Thyroid gland (tissue), 4 donors: ENCODE data around the gene TEX48. TPM values are rescaled to one million over a fixed set of nuclear protein-coding genes. Genes with fewer than 3 reads are reported as not detected.

Experiments used
- DNase-seq, 2 donors: peaks; one replicate each; pipeline ENCODE4 v3.0.0-alpha.2; 2019
- H3K27ac ChIP-seq, 3 donors: fragments of 200-600 bp; sonication (generic); 1 replicate in 2 of 3; 2 replicates in 1 of 3; pipeline ENCODE4 v1.5.1; 2016 to 2019; ENCODE audit warnings: mild to moderate bottlenecking in 1 of 3, moderate library complexity in 1 of 3
- H3K27me3 ChIP-seq: fragments of 200-600 bp; sonication (generic); one replicate; pipeline ENCODE4 v1.5.1; 2019
- H3K36me3 ChIP-seq, 2 donors: fragments of 200-600 bp; sonication (generic); one replicate each; pipeline ENCODE4 v1.5.1; 2016 to 2019
- H3K4me1 ChIP-seq, 2 donors: fragments of 200-600 bp; sonication (generic); one replicate each; pipeline ENCODE4 v1.5.1; 2017 to 2019
- H3K4me3 ChIP-seq, 3 donors: fragments of 200-600 bp; sonication (generic); replicated peaks in 1 of 3; 1 replicate in 2 of 3; 2 replicates in 1 of 3; pipeline ENCODE4 v1.5.1; 2016; ENCODE audit warnings: mild to moderate bottlenecking in 1 of 3
- H3K9me3 ChIP-seq: fragments of 200-600 bp; sonication (generic); one replicate; pipeline ENCODE4 v1.5.1; 2017
- POLR2A ChIP-seq, 2 donors: fragments of 450-650 bp; IDR thresholded peaks; one replicate each; pipeline ENCODE4 v1.6.1; 2017; ENCODE audit warnings: antibody characterized with exemption in 2 of 2, mild to moderate bottlenecking in 2 of 2, moderate library complexity in 1 of 2
- WGBS, 2 donors: methylation state at CpG; one replicate each; pipeline ENCODE4 v1.1.5; 2017; 5-methylcytosine and 5-hydroxymethylcytosine counted together
- intact Hi-C: fragments of 100-400 bp; cut with DNase I; formaldehyde crosslinking; loops from one replicate; pipeline ENCODE4 v1.15.1; 2023
- total RNA-seq, 4 donors: library from RNA; depleted of rRNA; stranded (reverse); fragments of >200 nt; gene quantifications; one replicate each; pipeline ENCODE4 v1.2.3, GENCODE V29; 2016
- TF ChIP-seq, protein P1 (sequence below), 6 experiments: fragments of 200-600 bp in 3 of 6; fragments of 450-650 bp in 3 of 6; sonication (generic) in 3 of 6; IDR thresholded peaks; one replicate each; pipeline ENCODE4 v1.5.1; 2016 to 2019; ENCODE audit warnings: antibody characterized with exemption in 6 of 6, mild to moderate bottlenecking in 2 of 6, inconsistent platforms in 1 of 6, moderate library complexity in 1 of 6

The TEX48 gene, protein sequence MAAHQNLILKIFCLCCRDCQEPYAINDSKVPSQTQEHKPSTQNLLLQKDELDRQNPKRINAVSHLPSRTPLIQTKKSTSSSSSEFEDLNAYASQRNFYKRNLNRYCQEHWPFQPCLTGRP
- total RNA-seq = not detected

DNA sequence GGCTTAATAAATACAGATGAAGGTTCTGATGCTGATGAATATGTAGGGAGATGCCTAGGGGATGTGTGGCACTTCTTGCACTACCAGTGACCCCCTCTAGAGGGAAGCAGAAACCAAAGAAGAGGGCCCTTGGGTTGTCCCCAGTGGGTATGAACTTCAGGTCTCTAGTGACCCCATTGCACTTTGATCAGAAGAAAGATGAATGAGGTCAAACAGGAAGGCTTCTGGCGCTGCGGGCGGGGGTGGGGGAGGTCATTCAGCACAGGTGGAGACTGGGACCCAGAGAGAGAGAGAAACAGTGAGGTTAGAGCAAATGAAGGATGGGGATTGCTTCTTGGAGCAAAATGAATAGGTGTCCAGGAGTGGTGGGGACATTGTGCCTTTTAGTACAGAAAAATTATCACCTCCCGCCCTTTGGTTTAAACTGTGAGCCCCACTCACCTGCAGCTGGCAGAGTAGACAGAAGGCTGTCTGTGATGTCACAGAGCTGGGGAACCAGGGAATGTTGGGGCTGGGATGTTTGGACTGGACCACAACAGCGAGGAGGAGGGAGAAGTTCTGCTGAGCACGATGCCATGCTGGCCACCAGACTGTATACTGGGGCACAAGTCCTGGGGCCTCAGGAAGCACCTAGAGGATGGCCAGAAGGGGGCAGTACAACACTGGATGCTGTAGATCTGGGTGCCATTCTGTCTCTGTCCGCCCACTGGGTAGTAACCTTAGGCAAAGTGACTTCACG, at the start of gene TEX48:
Gene TEX48 (minus strand): TSS at position 599 of the 739 bp plus-strand sequence. CDS start 10,469 bp downstream, outside the sequence.
- no peak within 1 kb of the TSS for H3K4me3 ChIP-seq
- no peak within 1 kb of the TSS for H3K27ac ChIP-seq
- WGBS, 2 donors = 64 to 79% methylated on average over 8 of the region's 8 CpGs
- intact Hi-C loops = loop anchor here (5.0 kb wide), 2 partner anchors 61 to 331 kb away; no protein-coding TSS in a partner anchor
- H3K4me1 ChIP-seq = peaks cover 11 to 14% of the 10 kb centered on the region in 2 donors
- H3K9me3 ChIP-seq = no peaks in the 10 kb centered on the region
- TF ChIP-seq POLR2A (IDR thresholded peaks at IDR 0.05) = no peak
- TF ChIP-seq, protein P1, sequence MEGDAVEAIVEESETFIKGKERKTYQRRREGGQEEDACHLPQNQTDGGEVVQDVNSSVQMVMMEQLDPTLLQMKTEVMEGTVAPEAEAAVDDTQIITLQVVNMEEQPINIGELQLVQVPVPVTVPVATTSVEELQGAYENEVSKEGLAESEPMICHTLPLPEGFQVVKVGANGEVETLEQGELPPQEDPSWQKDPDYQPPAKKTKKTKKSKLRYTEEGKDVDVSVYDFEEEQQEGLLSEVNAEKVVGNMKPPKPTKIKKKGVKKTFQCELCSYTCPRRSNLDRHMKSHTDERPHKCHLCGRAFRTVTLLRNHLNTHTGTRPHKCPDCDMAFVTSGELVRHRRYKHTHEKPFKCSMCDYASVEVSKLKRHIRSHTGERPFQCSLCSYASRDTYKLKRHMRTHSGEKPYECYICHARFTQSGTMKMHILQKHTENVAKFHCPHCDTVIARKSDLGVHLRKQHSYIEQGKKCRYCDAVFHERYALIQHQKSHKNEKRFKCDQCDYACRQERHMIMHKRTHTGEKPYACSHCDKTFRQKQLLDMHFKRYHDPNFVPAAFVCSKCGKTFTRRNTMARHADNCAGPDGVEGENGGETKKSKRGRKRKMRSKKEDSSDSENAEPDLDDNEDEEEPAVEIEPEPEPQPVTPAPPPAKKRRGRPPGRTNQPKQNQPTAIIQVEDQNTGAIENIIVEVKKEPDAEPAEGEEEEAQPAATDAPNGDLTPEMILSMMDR (IDR thresholded peaks at IDR 0.05) = peak; percentile 19 to 62 (median 36)
- peak; percentile 33 to 35 for DNase-seq
- H3K36me3 ChIP-seq = no peaks in the 10 kb centered on the region
- H3K27me3 ChIP-seq = no peaks in the 10 kb centered on the region

DNA sequence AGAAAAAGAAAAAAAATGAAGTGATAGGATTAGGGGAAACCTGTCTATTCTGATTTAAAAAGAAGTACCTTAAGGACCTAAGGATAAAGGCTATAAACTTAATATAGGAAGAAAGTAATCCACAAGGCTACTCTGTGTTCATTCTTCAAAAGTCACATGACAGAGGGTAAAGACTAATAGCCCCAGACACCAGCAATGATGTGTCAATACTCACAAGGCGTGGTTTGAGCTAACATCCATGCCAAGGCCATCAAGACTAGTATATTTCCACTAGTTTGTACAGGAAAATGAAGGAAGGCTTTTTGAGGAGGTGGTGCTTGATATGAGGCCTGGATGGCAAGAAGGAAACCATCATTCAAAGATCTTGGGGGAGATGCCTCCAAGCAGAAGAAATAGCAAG, 49.7 kb upstream of the TEX48 start:
- 88 to 94% methylated on average over 1 of the region's 1 CpG for WGBS, 2 donors
- H3K9me3 ChIP-seq = no peaks in the 10 kb centered on the region
- no peaks in the 10 kb centered on the region for H3K27me3 ChIP-seq
- no peak overlapping the region for H3K4me3 ChIP-seq
- no peaks in the 10 kb centered on the region for H3K36me3 ChIP-seq
- DNase-seq = no peak
- TF ChIP-seq POLR2A (IDR thresholded peaks at IDR 0.05) = no peak
- TF ChIP-seq, protein P1 (IDR thresholded peaks at IDR 0.05) = no peak
- H3K4me1 ChIP-seq = no peaks in the 10 kb centered on the region
- H3K27ac ChIP-seq = no peak overlapping the region
- intact Hi-C loops = no loop called here

DNA sequence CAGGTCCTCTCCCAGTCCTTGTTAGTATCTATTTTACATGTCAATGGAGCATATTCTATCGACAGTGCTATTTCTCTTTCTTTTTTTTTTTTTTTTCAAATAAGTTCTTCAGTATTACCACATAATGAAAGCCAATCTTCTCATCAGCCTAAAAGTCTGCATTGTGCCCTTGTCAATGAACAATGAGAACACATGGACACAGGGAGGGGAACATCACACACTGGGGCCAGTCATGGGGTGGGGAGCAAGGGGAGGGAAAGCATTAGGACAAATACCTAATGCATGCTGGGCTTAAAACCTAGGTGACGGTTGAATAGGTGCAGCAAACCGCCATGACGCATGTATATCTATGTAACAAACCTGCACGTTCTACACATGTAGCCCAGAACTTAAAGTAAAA, 47.7 kb upstream of the TEX48 start:
- TF ChIP-seq, protein P1 (IDR thresholded peaks at IDR 0.05) = no peak
- no peak for TF ChIP-seq POLR2A (IDR thresholded peaks at IDR 0.05)
- Histone ChIP-seq H3K36me3 (no peaks in the 10 kb centered on the region), H3K27me3 (no peaks in the 10 kb centered on the region), H3K4me3 (no peak overlapping the region), H3K9me3 (no peaks in the 10 kb centered on the region), H3K4me1 (no peaks in the 10 kb centered on the region), H3K27ac (no peak overlapping the region)
- DNase-seq = no peak
- intact Hi-C loops = no loop called here
- 92 to 93% methylated on average over 5 of the region's 5 CpGs for WGBS, 2 donors

DNA sequence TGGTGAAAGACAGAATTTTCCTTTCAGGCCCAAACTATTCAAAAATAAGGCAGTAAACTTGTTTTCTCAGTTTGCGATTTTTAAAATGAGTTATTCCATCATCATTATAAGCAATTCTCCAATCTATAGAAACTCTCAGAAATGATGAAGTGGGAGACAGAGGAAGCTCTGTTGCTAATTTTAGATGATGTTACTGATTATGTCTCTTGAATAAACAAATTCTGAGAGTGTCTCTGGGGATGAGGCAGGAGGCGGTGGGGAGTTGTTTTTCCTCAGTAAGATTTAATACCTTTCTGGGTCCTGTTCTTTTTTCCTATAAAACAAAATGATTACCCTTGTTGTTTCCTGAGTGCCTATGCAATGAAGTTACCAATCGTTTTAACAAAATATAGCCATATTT, 43.9 kb upstream of the TEX48 start:
- Histone ChIP-seq H3K4me1 (no peaks in the 10 kb centered on the region), H3K27ac (no peak overlapping the region), H3K36me3 (no peaks in the 10 kb centered on the region), H3K4me3 (no peak overlapping the region), H3K9me3 (no peaks in the 10 kb centered on the region), H3K27me3 (no peaks in the 10 kb centered on the region)
- TF ChIP-seq POLR2A (IDR thresholded peaks at IDR 0.05) = no peak
- TF ChIP-seq, protein P1 (IDR thresholded peaks at IDR 0.05) = no peak
- WGBS, 2 donors = 85 to 86% methylated on average over 3 of the region's 3 CpGs
- DNase-seq = no peak
- intact Hi-C loops = no loop called here

DNA sequence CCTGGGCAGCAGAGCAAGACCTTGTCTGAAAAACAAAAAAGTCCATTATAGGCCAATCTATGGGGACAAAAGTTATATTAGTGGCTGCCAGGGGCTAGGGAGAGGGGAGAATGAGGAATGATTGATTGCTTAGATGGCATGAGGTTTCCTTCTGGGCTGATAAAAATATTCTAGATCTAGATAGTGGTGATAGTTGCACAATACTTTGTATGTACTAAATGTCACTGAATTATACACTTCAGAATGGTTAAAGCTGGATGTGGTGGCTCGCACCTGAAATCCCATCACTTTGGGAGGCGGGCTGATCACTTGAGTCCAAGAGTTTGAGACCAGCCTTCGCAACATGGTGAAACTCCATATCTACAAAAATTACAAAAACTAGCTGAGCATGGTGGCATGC, 42.8 kb upstream of the TEX48 start:
- H3K27ac ChIP-seq = no peak overlapping the region
- 95 to 97% methylated on average over 3 of the region's 3 CpGs for WGBS, 2 donors

More for the DNA sequence above, 42.8 kb upstream of the TEX48 start:
- DNase-seq = no peak
- Histone ChIP-seq H3K4me3 (no peak overlapping the region), H3K27me3 (no peaks in the 10 kb centered on the region), H3K4me1 (no peaks in the 10 kb centered on the region), H3K36me3 (no peaks in the 10 kb centered on the region), H3K9me3 (no peaks in the 10 kb centered on the region)
- intact Hi-C loops = no loop called here
- no peak for TF ChIP-seq POLR2A (IDR thresholded peaks at IDR 0.05)
